HEK293T (cell line): ENCODE results near the gene SLC25A21.

Experiments used
- BHLHE40 ChIP-seq: fragments of 450-650 bp; IDR thresholded peaks from 2 replicates; pipeline ENCODE4 v1.6.1; 2016; ENCODE audit warnings: mild to moderate bottlenecking, moderate library complexity, borderline replicate concordance
- CTBP1 ChIP-seq: fragments of 450-650 bp; IDR thresholded peaks from 2 replicates; pipeline ENCODE4 v1.6.1; 2016; ENCODE audit warnings: borderline replicate concordance
- ELF4 ChIP-seq: fragments of 450-650 bp; IDR thresholded peaks from 2 replicates; pipeline ENCODE4 v1.6.1; 2017; ENCODE audit warnings: antibody characterized with exemption
- FOXA1 ChIP-seq: fragments of 450-650 bp; IDR thresholded peaks from 2 replicates; pipeline ENCODE4 v1.6.1; 2016; ENCODE audit warnings: mild to moderate bottlenecking
- FOXK2 ChIP-seq: fragments of 450-650 bp; IDR thresholded peaks from 2 replicates; pipeline ENCODE4 v1.6.1; 2016; ENCODE audit warnings: mild to moderate bottlenecking
- FOXM1 ChIP-seq: fragments of 450-650 bp; IDR thresholded peaks from 2 replicates; pipeline ENCODE4 v1.6.1; 2017; ENCODE audit warnings: mild to moderate bottlenecking, borderline replicate concordance
- L3MBTL2 ChIP-seq: fragments of 450-650 bp; conservative IDR thresholded peaks from 2 replicates; pipeline ENCODE4 v1.6.1; 2016; ENCODE audit warnings: mild to moderate bottlenecking
- LEF1 ChIP-seq: fragments of 450-650 bp; IDR thresholded peaks from 2 replicates; pipeline ENCODE4 v1.6.1; 2017; ENCODE audit warnings: mild to moderate bottlenecking, borderline replicate concordance
- NFRKB ChIP-seq: fragments of 450-650 bp; IDR thresholded peaks from 2 replicates; pipeline ENCODE4 v1.6.1; 2016; ENCODE audit warnings: mild to moderate bottlenecking, moderate library complexity
- SP1 ChIP-seq: fragments of 450-650 bp; IDR thresholded peaks from 2 replicates; pipeline ENCODE4 v1.6.1; 2017
- SUZ12 ChIP-seq: fragments of 450-650 bp; IDR thresholded peaks from 2 replicates; pipeline ENCODE4 v1.6.1; 2016; ENCODE audit warnings: mild to moderate bottlenecking
- TARDBP ChIP-seq: fragments of 450-650 bp; IDR thresholded peaks from 2 replicates; pipeline ENCODE4 v1.6.1; 2016
- ZNF384 ChIP-seq: fragments of 450-650 bp; IDR thresholded peaks from 2 replicates; pipeline ENCODE4 v1.6.1; 2016

GRCh38 chr14:36726128-36726527, 446.3 kb downstream of the SLC25A21 start:
- TF ChIP-seq SUZ12: no peak
- no peak for TF ChIP-seq FOXM1
- TF ChIP-seq ZNF384: no peak
- TF ChIP-seq FOXK2: no peak
- no peak for TF ChIP-seq LEF1
- no peak for TF ChIP-seq ELF4
- TF ChIP-seq FOXA1: no peak
- TF ChIP-seq SP1: no peak
- no peak for TF ChIP-seq L3MBTL2
- no peak for TF ChIP-seq CTBP1
- no peak for TF ChIP-seq TARDBP
- TF ChIP-seq NFRKB: no peak
- TF ChIP-seq BHLHE40: no peak
